HepG2 (cell line): ENCODE data around the gene NUDT3. TPM values are rescaled to one million over a fixed set of nuclear protein-coding genes. Genes with fewer than 3 reads are reported as not detected.

ENCODE experiments used
- NFYC ChIP-seq: IDR thresholded peaks from 2 replicates; pipeline ENCODE4 v1.6.1; 2016; ENCODE audit warnings: missing genetic modification reagents, missing compliant biosample characterization
- PHF20 ChIP-seq: sonication (generic); formaldehyde crosslinking; IDR thresholded peaks from 2 replicates; pipeline ENCODE4 v1.5.0; 2020; ENCODE audit warnings: mild to moderate bottlenecking, missing genetic modification reagents
- TBX2 ChIP-seq: sonication (generic); formaldehyde crosslinking; IDR thresholded peaks from 2 replicates; pipeline ENCODE4 v1.5.0; 2020; ENCODE audit warnings: missing genetic modification reagents, mild to moderate bottlenecking, borderline replicate concordance
- ZFAT ChIP-seq: sonication (generic); formaldehyde crosslinking; conservative IDR thresholded peaks from 2 replicates; pipeline ENCODE4 v1.8.1; 2023; ENCODE audit warnings: missing genetic modification reagents, inconsistent platforms
- ZNF235 ChIP-seq: sonication (generic); formaldehyde crosslinking; IDR thresholded peaks from 2 replicates; pipeline ENCODE4 v1.8.1; 2023; ENCODE audit warnings: mild to moderate bottlenecking, missing genetic modification reagents, borderline replicate concordance
- ZNF530 ChIP-seq: sonication (generic); formaldehyde crosslinking; IDR thresholded peaks from 2 replicates; pipeline ENCODE4 v1.5.0; 2020; ENCODE audit warnings: low read depth, mild to moderate bottlenecking, missing genetic modification reagents
- polyA plus RNA-seq, 8 experiments: library from polyadenylated mRNA; depleted of rRNA in 3 of 8; stranded (reverse) in 7 of 8; unstranded in 1 of 8; fragments of >200 nt; fragmentation: Illumina TruSeq in 4 of 8; extraction: Trizol in 4 of 8; gene quantifications; 2 replicates each; pipeline versions ENCODE4 v1.2.1 to v1.2.3, GENCODE V29; 2011 to 2016; ENCODE audit warnings: low read depth in 4 of 8, missing spikeins in 1 of 8, mixed read lengths in 1 of 8; ENCODE audit not compliant: insufficient read depth in 1 of 8
- total RNA-seq, 5 experiments: library from RNA; depleted of rRNA; stranded (reverse); fragments of >200 nt; fragmentation: Illumina TruSeq; extraction: Trizol; gene quantifications; 2 replicates each; pipeline ENCODE4 v1.2.3, GENCODE V29; 2016; ENCODE audit warnings: low read depth in 1 of 5
- TF ChIP-seq, protein P1 (sequence below): sonication (generic); formaldehyde crosslinking; IDR thresholded peaks from 2 replicates; pipeline ENCODE4 v1.5.1; 2020; ENCODE audit warnings: mild to moderate bottlenecking, missing genetic modification reagents, moderate library complexity
- TF ChIP-seq, protein P2 (sequence below), 2 experiments: sonication (generic) in 1 of 2; formaldehyde crosslinking in 1 of 2; IDR thresholded peaks; 2 replicates each; pipeline versions ENCODE4 v1.4.0 to v1.6.1; 2018 to 2020; ENCODE audit warnings: missing genetic modification reagents in 2 of 2, borderline replicate concordance in 1 of 2, low read depth in 1 of 2, mild to moderate bottlenecking in 1 of 2, missing biosample characterization in 1 of 2
- TF ChIP-seq, protein P3 (sequence below): sonication (generic); formaldehyde crosslinking; IDR thresholded peaks from 2 replicates; pipeline ENCODE4 v1.4.0; 2020; ENCODE audit warnings: missing genetic modification reagents, borderline replicate concordance
- TF ChIP-seq, protein P4 (sequence below): sonication (generic); formaldehyde crosslinking; IDR thresholded peaks from 2 replicates; pipeline ENCODE4 v1.4.0; 2020; ENCODE audit warnings: mild to moderate bottlenecking, low read depth, missing genetic modification reagents

The NUDT3 gene
- total and polyA plus RNA-seq, 2 of the 13 experiments (the other 11 are each of a cell fraction or from before 2014, with no cell fraction given) = 20.2 to 20.6 TPM

DNA sequence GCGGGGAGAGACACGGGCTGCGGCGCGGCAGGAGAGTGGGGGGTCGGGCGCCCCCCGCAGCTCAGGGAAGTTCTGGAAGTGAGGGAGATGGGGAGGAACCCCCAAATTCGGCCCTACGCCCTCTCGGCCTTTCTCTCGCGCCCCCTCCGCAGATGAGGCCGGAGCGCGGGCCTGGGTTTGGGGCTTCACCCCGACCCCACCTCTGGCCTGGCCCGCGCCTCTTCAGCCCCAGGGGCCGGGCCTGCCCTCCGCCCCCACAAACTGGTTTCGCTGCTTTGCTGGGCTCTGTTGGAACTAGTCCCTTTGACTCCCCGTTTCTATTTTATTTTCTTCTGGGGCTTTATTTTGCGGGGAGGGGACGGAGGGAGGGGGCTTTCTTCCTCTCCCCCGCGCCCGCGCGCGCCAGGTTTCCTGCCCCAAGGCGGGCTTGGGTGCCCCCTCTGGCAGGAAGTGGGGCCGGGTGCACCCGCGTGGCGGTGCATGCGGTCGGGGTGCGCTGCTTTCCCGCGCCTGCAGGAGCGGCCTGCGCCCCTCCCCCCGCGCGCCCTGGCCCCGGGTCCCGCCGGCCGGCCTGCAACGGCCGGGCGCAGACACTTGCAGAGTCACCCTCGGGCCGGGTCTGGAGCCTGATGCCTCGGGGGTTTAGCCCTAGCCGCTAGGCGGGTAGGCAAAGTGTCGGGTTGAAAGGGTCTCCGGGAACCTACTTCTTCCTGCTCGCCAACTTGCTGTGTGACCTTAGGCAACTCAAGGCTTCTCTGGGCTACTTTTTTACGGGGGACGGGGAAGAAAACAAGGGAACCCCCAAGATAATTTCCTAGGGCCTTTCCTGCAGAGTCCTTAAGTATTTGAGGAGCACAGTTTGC lies 154.5 kb downstream of the NUDT3 start (continued):
- peak; percentile 49 for TF ChIP-seq NFYC
- peak; percentile 94 for TF ChIP-seq TBX2 (CRISPR knock-in tag)
- TF ChIP-seq, protein P1, sequence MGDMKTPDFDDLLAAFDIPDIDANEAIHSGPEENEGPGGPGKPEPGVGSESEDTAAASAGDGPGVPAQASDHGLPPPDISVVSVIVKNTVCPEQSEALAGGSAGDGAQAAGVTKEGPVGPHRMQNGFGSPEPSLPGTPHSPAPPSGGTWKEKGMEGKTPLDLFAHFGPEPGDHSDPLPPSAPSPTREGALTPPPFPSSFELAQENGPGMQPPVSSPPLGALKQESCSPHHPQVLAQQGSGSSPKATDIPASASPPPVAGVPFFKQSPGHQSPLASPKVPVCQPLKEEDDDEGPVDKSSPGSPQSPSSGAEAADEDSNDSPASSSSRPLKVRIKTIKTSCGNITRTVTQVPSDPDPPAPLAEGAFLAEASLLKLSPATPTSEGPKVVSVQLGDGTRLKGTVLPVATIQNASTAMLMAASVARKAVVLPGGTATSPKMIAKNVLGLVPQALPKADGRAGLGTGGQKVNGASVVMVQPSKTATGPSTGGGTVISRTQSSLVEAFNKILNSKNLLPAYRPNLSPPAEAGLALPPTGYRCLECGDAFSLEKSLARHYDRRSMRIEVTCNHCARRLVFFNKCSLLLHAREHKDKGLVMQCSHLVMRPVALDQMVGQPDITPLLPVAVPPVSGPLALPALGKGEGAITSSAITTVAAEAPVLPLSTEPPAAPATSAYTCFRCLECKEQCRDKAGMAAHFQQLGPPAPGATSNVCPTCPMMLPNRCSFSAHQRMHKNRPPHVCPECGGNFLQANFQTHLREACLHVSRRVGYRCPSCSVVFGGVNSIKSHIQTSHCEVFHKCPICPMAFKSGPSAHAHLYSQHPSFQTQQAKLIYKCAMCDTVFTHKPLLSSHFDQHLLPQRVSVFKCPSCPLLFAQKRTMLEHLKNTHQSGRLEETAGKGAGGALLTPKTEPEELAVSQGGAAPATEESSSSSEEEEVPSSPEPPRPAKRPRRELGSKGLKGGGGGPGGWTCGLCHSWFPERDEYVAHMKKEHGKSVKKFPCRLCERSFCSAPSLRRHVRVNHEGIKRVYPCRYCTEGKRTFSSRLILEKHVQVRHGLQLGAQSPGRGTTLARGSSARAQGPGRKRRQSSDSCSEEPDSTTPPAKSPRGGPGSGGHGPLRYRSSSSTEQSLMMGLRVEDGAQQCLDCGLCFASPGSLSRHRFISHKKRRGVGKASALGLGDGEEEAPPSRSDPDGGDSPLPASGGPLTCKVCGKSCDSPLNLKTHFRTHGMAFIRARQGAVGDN = peak; percentile 99
- TF ChIP-seq, protein P2, sequence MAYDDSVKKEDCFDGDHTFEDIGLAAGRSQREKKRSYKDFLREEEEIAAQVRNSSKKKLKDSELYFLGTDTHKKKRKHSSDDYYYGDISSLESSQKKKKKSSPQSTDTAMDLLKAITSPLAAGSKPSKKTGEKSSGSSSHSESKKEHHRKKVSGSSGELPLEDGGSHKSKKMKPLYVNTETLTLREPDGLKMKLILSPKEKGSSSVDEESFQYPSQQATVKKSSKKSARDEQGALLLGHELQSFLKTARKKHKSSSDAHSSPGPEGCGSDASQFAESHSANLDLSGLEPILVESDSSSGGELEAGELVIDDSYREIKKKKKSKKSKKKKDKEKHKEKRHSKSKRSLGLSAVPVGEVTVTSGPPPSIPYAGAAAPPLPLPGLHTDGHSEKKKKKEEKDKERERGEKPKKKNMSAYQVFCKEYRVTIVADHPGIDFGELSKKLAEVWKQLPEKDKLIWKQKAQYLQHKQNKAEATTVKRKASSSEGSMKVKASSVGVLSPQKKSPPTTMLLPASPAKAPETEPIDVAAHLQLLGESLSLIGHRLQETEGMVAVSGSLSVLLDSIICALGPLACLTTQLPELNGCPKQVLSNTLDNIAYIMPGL (CRISPR knock-in tag; IDR thresholded peaks at IDR 0.05; ENCODE audit: borderline replicate concordance in 1 of 2, low read depth in 1 of 2) = peak; percentile 74 to 95; a peak in 3 of 4 replicates
- peak; percentile 98; the same call in 1 of the 2 replicates for TF ChIP-seq ZNF235 (CRISPR knock-in tag)
- TF ChIP-seq, protein P3, sequence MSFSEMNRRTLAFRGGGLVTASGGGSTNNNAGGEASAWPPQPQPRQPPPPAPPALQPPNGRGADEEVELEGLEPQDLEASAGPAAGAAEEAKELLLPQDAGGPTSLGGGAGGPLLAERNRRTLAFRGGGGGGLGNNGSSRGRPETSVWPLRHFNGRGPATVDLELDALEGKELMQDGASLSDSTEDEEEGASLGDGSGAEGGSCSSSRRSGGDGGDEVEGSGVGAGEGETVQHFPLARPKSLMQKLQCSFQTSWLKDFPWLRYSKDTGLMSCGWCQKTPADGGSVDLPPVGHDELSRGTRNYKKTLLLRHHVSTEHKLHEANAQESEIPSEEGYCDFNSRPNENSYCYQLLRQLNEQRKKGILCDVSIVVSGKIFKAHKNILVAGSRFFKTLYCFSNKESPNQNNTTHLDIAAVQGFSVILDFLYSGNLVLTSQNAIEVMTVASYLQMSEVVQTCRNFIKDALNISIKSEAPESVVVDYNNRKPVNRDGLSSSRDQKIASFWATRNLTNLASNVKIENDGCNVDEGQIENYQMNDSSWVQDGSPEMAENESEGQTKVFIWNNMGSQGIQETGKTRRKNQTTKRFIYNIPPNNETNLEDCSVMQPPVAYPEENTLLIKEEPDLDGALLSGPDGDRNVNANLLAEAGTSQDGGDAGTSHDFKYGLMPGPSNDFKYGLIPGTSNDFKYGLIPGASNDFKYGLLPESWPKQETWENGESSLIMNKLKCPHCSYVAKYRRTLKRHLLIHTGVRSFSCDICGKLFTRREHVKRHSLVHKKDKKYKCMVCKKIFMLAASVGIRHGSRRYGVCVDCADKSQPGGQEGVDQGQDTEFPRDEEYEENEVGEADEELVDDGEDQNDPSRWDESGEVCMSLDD (CRISPR knock-in tag) = peak; percentile 96
- TF ChIP-seq ZFAT (CRISPR knock-in tag) = peak; percentile 88
- TF ChIP-seq PHF20 (CRISPR knock-in tag) = peak; percentile 56; the same call in 1 of the 2 replicates
- TF ChIP-seq ZNF530 (CRISPR knock-in tag) = peak; percentile 88; the same call in 1 of the 2 replicates
- TF ChIP-seq, protein P4, sequence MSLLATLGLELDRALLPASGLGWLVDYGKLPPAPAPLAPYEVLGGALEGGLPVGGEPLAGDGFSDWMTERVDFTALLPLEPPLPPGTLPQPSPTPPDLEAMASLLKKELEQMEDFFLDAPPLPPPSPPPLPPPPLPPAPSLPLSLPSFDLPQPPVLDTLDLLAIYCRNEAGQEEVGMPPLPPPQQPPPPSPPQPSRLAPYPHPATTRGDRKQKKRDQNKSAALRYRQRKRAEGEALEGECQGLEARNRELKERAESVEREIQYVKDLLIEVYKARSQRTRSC (CRISPR knock-in tag) = peak; percentile 96; the same call in 1 of the 2 replicates
